Type B pancreatic cell (in vitro differentiated cells): ENCODE data around the gene CLCA1. TPM values are rescaled to one million over a fixed set of nuclear protein-coding genes. Genes with fewer than 3 reads are reported as not detected.
"Not testable (repeated sequence)": the region's sequence is repeated elsewhere in the genome, so short reads cannot be mapped to it uniquely, and the experiment has no call there.

Experiments used
- DNase-seq: peaks from one replicate; pipeline ENCODE4 v3.0.0; 2021; ENCODE audit warnings: mixed read lengths; ENCODE audit not compliant: unreplicated experiment; ENCODE audit errors: extremely low spot score
- H3K27ac Mint-ChIP-seq: 2 replicates; pipeline ENCODE4 v1.8.0; 2021; ENCODE audit warnings: mild to moderate bottlenecking, mixed read lengths
- H3K27me3 Mint-ChIP-seq: 2 replicates; pipeline ENCODE4 v1.8.0; 2021; ENCODE audit warnings: mixed read lengths
- H3K36me3 Mint-ChIP-seq: 2 replicates; pipeline ENCODE4 v1.8.0; 2021; ENCODE audit warnings: mixed read lengths
- H3K4me1 Mint-ChIP-seq: one replicate; pipeline ENCODE4 v1.8.0; 2021; ENCODE audit warnings: mixed read lengths; ENCODE audit not compliant: unreplicated experiment
- H3K4me3 Mint-ChIP-seq: 2 replicates; pipeline ENCODE4 v1.8.0; 2021; ENCODE audit warnings: mild to moderate bottlenecking, mixed read lengths
- H3K9me3 Mint-ChIP-seq: 2 replicates; pipeline ENCODE4 v1.8.0; 2021; ENCODE audit warnings: mixed read lengths
- total RNA-seq: library from RNA; stranded (reverse); gene quantifications from 2 replicates; pipeline ENCODE4 v1.2.1, GENCODE V29; 2021; ENCODE audit warnings: low replicate concordance
- TF ChIP-seq, protein P1 (sequence below): fragments of 200-600 bp; sonication (generic); conservative IDR thresholded peaks from 2 replicates; pipeline ENCODE4 v1.5.0; 2021; ENCODE audit warnings: antibody characterized with exemption, mild to moderate bottlenecking

Gene CLCA1
- total RNA-seq, 1 donor from 2014 or later: 10.1 TPM

DNA sequence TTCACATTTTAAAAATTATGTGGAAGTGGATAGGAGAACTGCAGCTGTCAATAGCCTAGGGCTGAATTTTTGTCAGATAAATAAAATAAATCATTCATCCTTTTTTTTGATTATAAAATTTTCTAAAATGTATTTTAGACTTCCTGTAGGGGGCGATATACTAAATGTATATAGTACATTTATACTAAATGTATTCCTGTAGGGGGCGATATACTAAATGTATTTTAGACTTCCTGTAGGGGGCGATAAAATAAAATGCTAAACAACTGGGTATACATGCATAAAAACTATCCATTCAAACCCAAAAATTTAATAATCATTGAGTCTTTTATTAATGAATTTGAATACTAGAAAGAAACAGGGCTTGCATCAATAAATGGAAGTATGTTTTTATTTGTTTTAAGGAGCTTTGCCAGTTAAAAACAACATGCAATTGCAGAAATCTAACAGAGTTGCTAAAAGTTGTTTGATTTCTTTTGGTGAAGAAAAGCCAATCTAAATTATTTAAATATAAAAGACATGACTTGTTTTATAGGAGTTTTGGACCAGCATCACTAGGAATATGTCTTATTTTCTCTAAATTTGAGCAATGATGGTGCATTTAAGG is 31.4 kb downstream of the CLCA1 start:
- TF ChIP-seq, protein P1, sequence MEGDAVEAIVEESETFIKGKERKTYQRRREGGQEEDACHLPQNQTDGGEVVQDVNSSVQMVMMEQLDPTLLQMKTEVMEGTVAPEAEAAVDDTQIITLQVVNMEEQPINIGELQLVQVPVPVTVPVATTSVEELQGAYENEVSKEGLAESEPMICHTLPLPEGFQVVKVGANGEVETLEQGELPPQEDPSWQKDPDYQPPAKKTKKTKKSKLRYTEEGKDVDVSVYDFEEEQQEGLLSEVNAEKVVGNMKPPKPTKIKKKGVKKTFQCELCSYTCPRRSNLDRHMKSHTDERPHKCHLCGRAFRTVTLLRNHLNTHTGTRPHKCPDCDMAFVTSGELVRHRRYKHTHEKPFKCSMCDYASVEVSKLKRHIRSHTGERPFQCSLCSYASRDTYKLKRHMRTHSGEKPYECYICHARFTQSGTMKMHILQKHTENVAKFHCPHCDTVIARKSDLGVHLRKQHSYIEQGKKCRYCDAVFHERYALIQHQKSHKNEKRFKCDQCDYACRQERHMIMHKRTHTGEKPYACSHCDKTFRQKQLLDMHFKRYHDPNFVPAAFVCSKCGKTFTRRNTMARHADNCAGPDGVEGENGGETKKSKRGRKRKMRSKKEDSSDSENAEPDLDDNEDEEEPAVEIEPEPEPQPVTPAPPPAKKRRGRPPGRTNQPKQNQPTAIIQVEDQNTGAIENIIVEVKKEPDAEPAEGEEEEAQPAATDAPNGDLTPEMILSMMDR: peak; percentile 96
- Mint-ChIP-seq H3K9me3 (no peaks in the 10 kb centered on the region), H3K36me3 (no peaks in the 10 kb centered on the region), H3K27me3 (peaks cover 31% of the 10 kb centered on the region), H3K27ac (no peak overlapping the region), H3K4me3 (no peak overlapping the region), H3K4me1 (peaks cover 8% of the 10 kb centered on the region)
- DNase-seq: no peak

DNA sequence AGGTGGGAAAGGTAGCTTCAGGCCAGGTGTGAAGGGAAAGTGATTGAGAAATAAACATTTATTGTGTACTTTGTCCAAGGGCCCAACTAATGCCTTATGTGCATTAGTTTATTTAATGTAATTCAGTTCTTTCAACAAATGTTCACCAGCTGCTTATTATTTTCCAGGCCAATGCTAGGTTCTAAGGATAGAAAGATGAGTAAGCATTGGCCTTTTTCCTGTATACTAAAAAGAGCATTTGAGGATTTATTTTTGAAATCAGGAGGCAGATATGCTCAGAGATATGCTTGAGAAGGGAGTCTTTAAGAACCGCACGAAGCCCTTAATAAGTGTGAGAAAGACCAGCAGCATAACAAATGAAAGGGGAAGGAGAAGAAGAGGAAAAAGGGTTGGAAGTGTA is 32.0 kb downstream of the CLCA1 start:
- no peak overlapping the region for H3K27ac Mint-ChIP-seq
- DNase-seq: no peak
- no peaks in the 10 kb centered on the region for H3K36me3 Mint-ChIP-seq
- TF ChIP-seq, protein P1: no peak
- H3K27me3 Mint-ChIP-seq: peaks cover 34% of the 10 kb centered on the region
- H3K4me3 Mint-ChIP-seq: no peak overlapping the region
- no peaks in the 10 kb centered on the region for H3K9me3 Mint-ChIP-seq
- peaks cover 8% of the 10 kb centered on the region for H3K4me1 Mint-ChIP-seq

- Mint-ChIP-seq H3K27ac (peak overlapping the region; percentile 85), H3K27me3 (peaks cover 34% of the 10 kb centered on the region), H3K4me3 (peak overlapping the region; percentile 86)
- TF ChIP-seq, protein P1: peak; percentile 66
- DNase-seq, H3K36me3 Mint-ChIP-seq, H3K9me3 Mint-ChIP-seq, H3K4me1 Mint-ChIP-seq: not testable (repeated sequence)
These were observed 33.5 kb downstream of the CLCA1 start for GRCh38 chr1:86502125-86502646.

GRCh38 chr1:86502721-86503405 is 34.1 kb downstream of the CLCA1 start:
- Mint-ChIP-seq H3K27me3 (peaks cover 34% of the 10 kb centered on the region), H3K4me3 (peak overlapping the region; percentile 86), H3K9me3 (no peaks in the 10 kb centered on the region), H3K27ac (peak overlapping the region; percentile 85), H3K4me1 (peaks cover 12% of the 10 kb centered on the region), H3K36me3 (no peaks in the 10 kb centered on the region)
- TF ChIP-seq, protein P1: no peak
- DNase-seq: no peak

GRCh38 chr1:86503406-86504136 is 34.8 kb downstream of the CLCA1 start:
- TF ChIP-seq, protein P1: no peak
- Mint-ChIP-seq H3K36me3 (no peaks in the 10 kb centered on the region), H3K9me3 (no peaks in the 10 kb centered on the region), H3K4me1 (peaks cover 18% of the 10 kb centered on the region), H3K27ac (peak overlapping the region; percentile 85), H3K4me3 (peak overlapping the region; percentile 86), H3K27me3 (peaks cover 34% of the 10 kb centered on the region)
- DNase-seq: no peak
